Natural killer cell (primary cell): ENCODE measurements around the gene MYDGF. TPM values are rescaled to one million over a fixed set of nuclear protein-coding genes. Genes with fewer than 3 reads are reported as not detected.

Experiments
- ATAC-seq, 3 donors: fragments of 150-1000 bp in 2 of 3; fragments of 200-7000 bp in 1 of 3; cut with Tn5 transposase; 1 replicate in 1 of 3; 2 replicates in 2 of 3; pipeline ENCODE4 v1.10.0; 2021; ENCODE audit warnings: mild to moderate bottlenecking in 2 of 3, moderate library complexity in 2 of 3
- DNase-seq, 2 donors: peaks; one replicate each; pipeline versions ENCODE4 v3.0.0 to v3.0.0-alpha.2; 2013 to 2021; ENCODE audit warnings: mixed read lengths in 1 of 2
- H3K27ac ChIP-seq: one replicate; pipeline ENCODE4 v1.5.1; 2013; ENCODE audit warnings: mild to moderate bottlenecking, low read length
- H3K27me3 ChIP-seq: one replicate; pipeline ENCODE4 v1.6.1; 2013; ENCODE audit warnings: low read length; ENCODE audit not compliant: control insufficient read depth, insufficient read depth
- H3K36me3 ChIP-seq: one replicate; pipeline ENCODE4 v1.6.1; 2013; ENCODE audit warnings: low read length; ENCODE audit not compliant: control insufficient read depth, insufficient read depth
- H3K4me1 ChIP-seq: one replicate; pipeline ENCODE4 v1.6.1; 2013; ENCODE audit warnings: low read length; ENCODE audit not compliant: control insufficient read depth, insufficient read depth
- H3K4me3 ChIP-seq: one replicate; pipeline ENCODE4 v1.5.1; 2013; ENCODE audit warnings: low read length
- H3K9me3 ChIP-seq: one replicate; pipeline ENCODE4 v1.6.1; 2013; ENCODE audit warnings: low read length; ENCODE audit not compliant: control insufficient read depth, insufficient read depth
- H3K27ac Mint-ChIP-seq, 2 donors: one replicate each; pipeline ENCODE4 v1.8.0; 2022; ENCODE audit warnings: mild to moderate bottlenecking in 2 of 2, mixed read lengths in 2 of 2, moderate library complexity in 1 of 2
- H3K27me3 Mint-ChIP-seq, 2 donors: one replicate each; pipeline ENCODE4 v1.8.0; 2022; ENCODE audit warnings: low read depth in 2 of 2, mixed read lengths in 2 of 2
- H3K36me3 Mint-ChIP-seq: one replicate; pipeline ENCODE4 v1.8.0; 2022; ENCODE audit warnings: mixed read lengths
- H3K4me1 Mint-ChIP-seq, 2 donors: one replicate each; pipeline ENCODE4 v1.8.0; 2022; ENCODE audit warnings: mixed read lengths in 2 of 2
- H3K4me3 Mint-ChIP-seq: one replicate; pipeline ENCODE4 v1.8.0; 2022; ENCODE audit warnings: mild to moderate bottlenecking, moderate library complexity, mixed read lengths
- H3K9me3 Mint-ChIP-seq, 2 donors: one replicate each; pipeline ENCODE4 v1.8.0; 2022; ENCODE audit warnings: mixed read lengths in 2 of 2
- CTCF ChIP-seq: fragments of 200-600 bp; IDR thresholded peaks from one replicate; pipeline ENCODE4 v1.8.0; 2022; ENCODE audit warnings: antibody characterized with exemption
- WGBS: methylation state at CpG from one replicate; pipeline ENCODE4 v1.1.7; 2013; ENCODE audit warnings: missing lambda C conversion rate; ENCODE audit not compliant: insufficient coverage; 5-methylcytosine and 5-hydroxymethylcytosine counted together
- intact Hi-C: fragments of 100-400 bp; cut with micrococcal nuclease; formaldehyde crosslinking; loops from one replicate; pipeline ENCODE4 v1.14.2; 2022
- total RNA-seq, 4 donors: library from RNA; stranded (reverse); fragments of 120-200 nt in 1 of 4; gene quantifications; one replicate each; pipeline versions ENCODE4 v1.2.3 to v1.2.4, GENCODE V29; 2013 to 2022

Gene MYDGF
- total RNA-seq, 3 donors from 2014 or later (not counting 1 experiment from before 2014, with no cell fraction given), result 36.9 to 41.8 (median 37.2) TPM

- peaks cover 37% of the 10 kb centered on the region for H3K36me3 ChIP-seq
- no peak for TF ChIP-seq CTCF
- no peak overlapping the region for H3K27ac ChIP-seq
- ATAC-seq (no peak), DNase-seq (no peak)
- WGBS, result 92% methylated on average over 6 of the region's 6 CpGs
- H3K9me3 ChIP-seq, result no peaks in the 10 kb centered on the region
- Mint-ChIP-seq H3K27me3 (no peaks in the 10 kb centered on the region), H3K4me3 (no peak overlapping the region), H3K4me1 (peaks cover 10 to 22% of the 10 kb centered on the region in 2 donors), H3K36me3 (no peaks in the 10 kb centered on the region), H3K9me3 (no peaks in the 10 kb centered on the region), H3K27ac (no peak overlapping the region)
- H3K27me3 ChIP-seq, result no peaks in the 10 kb centered on the region
- intact Hi-C loops, result no loop called here
- H3K4me3 ChIP-seq, result no peak overlapping the region
- H3K4me1 ChIP-seq, result peaks cover 12% of the 10 kb centered on the region
These were observed 7.3 kb downstream of the MYDGF start for GRCh38 chr19:4662812-4663211.

- no peaks in the 10 kb centered on the region for H3K36me3 Mint-ChIP-seq
- H3K4me3 Mint-ChIP-seq, result no peak overlapping the region
- H3K27me3 Mint-ChIP-seq, result no peaks in the 10 kb centered on the region
- no peaks in the 10 kb centered on the region for H3K27me3 ChIP-seq
- WGBS, result 94% methylated on average over 20 of the region's 20 CpGs
- peaks cover 39% of the 10 kb centered on the region for H3K36me3 ChIP-seq
- ATAC-seq (no peak), DNase-seq (no peak)
- H3K4me3 ChIP-seq, result no peak overlapping the region
- no peak overlapping the region for H3K27ac Mint-ChIP-seq
- H3K4me1 Mint-ChIP-seq, result peaks cover 13 to 29% of the 10 kb centered on the region in 2 donors
- H3K9me3 Mint-ChIP-seq, result no peaks in the 10 kb centered on the region
- no peaks in the 10 kb centered on the region for H3K9me3 ChIP-seq
- no peak for TF ChIP-seq CTCF
- H3K27ac ChIP-seq, result no peak overlapping the region
- intact Hi-C loops, result no loop called here
- peaks cover 19% of the 10 kb centered on the region for H3K4me1 ChIP-seq
These were observed 8.0 kb downstream of the MYDGF start for GRCh38 chr19:4662020-4662695.

GRCh38 chr19:4660993-4661392 lies 9.1 kb downstream of the MYDGF start:
- H3K9me3 Mint-ChIP-seq, result no peaks in the 10 kb centered on the region
- no peak for TF ChIP-seq CTCF
- WGBS, result 84% methylated on average over 4 of the region's 4 CpGs
- H3K36me3 Mint-ChIP-seq, result no peaks in the 10 kb centered on the region
- peak overlapping the region in 1 of 2 donors; percentile 25 for H3K27ac Mint-ChIP-seq
- no peaks in the 10 kb centered on the region for H3K27me3 Mint-ChIP-seq
- ATAC-seq (no peak), DNase-seq (no peak)
- H3K4me1 ChIP-seq, result peaks cover 30% of the 10 kb centered on the region
- H3K4me3 Mint-ChIP-seq, result no peak overlapping the region
- intact Hi-C loops, result no loop called here
- H3K4me1 Mint-ChIP-seq, result peaks cover 17 to 34% of the 10 kb centered on the region in 2 donors
- H3K27me3 ChIP-seq, result no peaks in the 10 kb centered on the region
- no peak overlapping the region for H3K4me3 ChIP-seq
- no peak overlapping the region for H3K27ac ChIP-seq
- H3K9me3 ChIP-seq, result no peaks in the 10 kb centered on the region
- peaks cover 39% of the 10 kb centered on the region for H3K36me3 ChIP-seq
